NCI-H446 treated with DMSO at 0.1 percent for 48 hours (cell line): ENCODE results near the gene RNF166.

ENCODE experiments used
- DNase-seq: peaks from one replicate; lab custom pipeline; 2025; lab: John Stamatoyannopoulos, UW

The RNF166 gene

DNA sequence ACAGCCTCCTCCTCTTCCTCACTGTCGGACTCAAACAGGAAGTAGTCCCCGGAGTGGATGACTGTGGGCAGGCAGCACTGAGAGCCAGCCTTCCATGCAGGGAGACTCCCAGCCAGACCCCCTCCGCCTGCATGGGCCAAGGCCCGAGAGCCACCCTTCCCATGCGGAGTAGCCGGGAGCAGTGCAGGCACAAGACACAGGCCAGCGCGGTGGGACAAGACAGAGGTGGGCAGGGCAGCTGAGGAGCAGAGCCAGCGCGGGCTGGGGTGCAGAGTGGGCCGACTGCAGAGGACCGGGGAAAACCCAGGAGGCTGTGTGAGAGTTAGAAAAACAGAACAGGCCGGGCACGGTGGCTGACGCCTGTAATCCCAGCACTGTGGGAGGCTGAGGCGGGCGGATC lies 17.7 kb upstream of the RNF166 start:
- no peak for DNase-seq

DNA sequence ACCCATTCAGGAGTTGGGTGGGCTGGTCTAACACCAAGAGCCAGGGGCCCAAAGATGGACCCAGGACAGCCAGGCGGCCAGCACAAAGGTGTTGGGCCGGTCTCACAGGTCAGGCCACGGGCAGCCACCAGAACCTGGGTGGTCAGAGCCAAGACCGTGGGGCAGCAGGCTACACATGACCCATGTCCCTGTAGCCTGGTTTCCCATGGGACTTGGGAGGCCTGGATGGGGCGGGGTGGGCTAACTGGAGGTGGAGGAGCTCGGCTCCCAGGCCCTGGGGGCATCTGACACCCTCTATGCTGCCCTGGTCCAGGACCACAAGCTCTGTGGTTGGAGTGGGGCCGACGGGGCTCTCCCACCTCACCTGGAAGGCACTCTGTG lies 17.3 kb upstream of the RNF166 start:
- no peak for DNase-seq

DNA sequence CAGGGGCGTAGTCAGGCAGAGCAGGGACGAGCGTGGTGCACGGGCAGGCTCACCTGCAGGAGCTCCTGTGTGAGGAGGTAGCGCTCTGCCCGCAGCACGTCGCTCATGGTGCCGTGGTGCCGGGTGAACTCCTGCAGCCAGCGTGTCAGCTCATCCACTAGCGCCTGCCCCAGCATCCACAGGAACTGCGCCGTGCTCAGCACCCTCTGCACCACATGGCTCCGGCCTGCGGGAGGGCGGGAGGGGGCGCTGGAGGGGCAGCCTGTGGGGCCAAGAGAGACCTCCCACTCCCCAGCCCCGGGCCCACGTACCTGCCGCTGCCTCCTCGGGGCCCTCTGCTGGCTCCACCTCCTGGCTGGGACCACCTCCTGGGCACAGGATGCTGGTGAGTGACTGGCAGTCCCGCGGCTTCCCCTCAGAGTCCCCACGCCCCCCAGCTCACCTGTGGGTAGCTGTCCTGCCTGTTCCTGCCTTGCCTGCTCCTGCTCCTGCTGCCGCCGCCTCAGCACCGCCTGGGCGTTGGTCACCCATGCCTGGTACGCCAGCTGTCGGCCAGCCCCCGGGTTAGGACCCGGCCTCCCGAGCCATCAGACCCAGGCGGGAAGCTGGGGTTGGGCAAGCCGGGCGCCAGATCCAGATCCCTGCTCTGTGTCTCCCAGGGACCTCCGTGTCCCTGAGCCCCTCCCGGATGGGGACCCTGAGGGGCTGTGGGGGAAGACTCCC lies 16.7 kb upstream of the RNF166 start:
- DNase-seq, result no peak

DNA sequence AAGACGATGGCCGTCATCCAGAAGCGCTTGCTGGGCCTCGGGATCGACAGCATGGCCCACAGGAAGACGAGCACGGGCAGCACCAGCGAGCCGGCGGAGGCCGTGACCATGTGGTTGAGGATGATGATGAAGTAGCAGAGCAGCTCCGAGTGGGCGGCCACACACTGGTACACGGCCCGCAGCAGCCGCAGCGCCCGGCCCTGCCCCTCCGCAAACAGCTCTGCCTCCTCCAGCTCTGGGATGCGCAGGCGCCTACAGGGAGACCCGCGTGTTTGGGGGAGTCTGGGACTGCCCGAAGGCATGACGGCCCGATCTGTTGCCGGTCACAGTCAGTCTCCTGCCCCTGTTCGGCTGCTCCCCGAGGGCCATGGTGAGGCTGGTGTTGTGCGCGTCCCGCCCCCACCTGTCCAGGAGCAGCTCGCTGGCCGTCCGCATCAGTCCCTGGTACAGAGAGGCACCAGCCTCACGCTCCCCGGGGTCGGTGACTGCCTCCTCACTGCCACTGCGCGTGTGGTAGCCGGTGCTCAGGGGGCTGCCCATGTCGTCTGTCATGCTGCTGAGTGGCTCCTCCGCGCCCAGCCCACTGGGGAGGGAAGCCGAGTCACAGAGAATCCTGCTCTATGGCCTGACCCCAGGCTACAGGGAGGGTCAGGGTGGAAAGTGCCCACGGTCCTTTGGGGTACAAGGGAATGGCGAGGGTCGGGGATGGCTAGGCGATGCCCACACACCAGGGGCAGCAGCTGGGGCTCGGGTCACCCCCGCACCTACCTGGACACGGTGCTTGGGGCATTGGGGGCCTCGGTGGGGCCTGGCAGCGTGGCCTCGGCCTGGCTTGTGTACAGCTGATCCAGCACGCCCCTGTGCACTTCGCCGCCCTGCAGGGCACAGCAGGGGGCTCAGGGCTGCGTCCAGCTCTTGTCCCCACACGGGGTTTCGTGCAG lies 15.9 kb upstream of the RNF166 start:
- no peak for DNase-seq

DNA sequence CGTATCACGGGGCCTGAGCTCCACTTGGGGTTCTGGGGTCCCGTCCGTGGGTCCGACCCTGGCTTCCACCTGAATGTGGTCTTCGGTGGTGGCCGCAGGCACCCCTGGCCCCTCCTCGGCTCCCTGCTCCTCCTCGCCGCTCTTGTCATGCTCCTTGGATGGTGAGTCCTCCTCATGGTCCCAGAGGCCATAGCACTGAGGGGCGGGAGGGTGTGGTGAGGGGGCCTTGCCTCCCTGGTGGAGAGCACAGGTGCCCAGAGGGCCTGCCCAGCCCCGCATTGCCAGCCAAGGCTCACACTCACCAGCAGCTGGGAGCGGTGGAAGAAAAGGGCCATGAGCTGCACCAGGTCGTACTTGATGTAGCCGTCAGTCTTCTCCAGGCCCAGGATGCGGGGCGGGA lies 15.0 kb upstream of the RNF166 start:
- DNase-seq, result no peak

DNA sequence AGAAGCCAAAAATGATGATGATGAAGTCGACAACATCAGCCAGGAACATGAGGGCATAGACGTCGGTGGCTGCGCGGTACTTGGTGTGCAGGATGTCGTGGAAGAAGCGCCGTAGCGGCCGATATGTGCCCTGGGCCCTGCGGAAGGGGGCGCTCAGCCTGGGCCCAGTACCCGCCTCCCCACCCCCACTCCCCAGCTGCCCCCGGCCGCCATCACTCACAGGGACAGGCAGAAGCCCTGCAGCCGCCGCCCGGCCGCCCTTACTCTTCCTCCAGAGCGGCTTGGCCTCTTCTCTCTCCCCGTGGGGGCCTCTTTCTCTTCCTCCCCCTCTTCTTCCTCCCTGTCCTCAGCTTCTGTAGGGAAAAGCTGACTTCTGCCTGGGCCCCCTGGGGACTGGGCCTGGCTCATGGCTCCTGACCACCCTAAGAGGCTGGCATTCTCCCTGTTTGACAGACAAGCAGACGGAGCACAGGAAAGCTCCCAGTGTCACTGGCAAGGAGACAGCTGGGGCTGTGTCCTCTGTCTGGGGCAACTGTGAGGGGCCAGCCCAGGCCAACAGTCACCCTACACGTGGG lies 14.3 kb upstream of the RNF166 start:
- DNase-seq, result no peak

DNA sequence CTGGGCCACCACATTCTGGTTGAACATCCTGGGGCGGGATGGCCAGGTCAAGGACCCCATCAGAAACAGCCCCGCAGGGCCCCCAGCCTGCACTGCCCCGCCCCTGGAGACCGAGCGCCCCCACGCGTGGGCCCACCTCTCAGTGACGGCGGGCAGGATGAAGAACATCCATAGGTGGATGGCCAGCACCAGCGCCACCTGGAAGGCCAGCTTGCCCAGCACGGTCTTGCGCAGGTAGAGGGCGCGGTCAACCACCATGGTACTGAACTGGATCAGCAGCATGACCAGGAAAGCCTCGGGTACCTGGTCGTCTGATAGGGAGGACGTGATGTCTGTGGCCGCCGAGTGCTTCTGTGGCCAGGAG lies 13.7 kb upstream of the RNF166 start:
- DNase-seq, result no peak

DNA sequence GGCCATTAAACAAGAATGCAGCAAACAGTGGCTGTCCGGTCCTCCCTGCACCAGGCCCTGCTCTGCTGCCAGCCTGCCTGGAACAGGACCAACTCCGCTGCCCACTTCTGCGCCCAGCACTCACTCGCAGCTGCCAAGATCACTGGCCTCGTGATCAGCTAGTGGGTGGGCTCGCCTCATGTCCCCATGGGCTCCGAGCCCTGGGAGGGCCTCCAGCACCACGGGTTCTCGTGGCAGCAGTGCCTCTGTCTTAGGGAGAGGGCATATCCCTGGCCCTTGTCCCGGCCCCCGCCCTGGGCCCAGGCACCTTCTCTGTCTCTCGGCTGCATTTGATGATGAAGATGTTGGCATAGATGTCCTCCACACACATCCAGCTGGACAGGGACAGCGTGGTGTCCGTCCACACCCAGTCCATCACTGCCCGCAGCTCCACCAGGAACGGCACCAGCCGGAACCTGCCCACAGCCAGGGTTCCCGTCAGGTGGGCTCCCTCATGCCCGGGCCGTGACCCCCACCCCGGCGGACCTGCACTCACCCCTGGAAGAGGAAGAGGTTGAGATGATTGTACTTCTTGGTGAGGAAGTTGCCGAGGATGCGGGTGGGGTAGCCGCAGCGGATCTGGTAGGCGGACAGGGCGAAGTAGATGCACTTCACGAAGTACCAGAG lies 13.2 kb upstream of the RNF166 start:
- DNase-seq, result no peak

DNA sequence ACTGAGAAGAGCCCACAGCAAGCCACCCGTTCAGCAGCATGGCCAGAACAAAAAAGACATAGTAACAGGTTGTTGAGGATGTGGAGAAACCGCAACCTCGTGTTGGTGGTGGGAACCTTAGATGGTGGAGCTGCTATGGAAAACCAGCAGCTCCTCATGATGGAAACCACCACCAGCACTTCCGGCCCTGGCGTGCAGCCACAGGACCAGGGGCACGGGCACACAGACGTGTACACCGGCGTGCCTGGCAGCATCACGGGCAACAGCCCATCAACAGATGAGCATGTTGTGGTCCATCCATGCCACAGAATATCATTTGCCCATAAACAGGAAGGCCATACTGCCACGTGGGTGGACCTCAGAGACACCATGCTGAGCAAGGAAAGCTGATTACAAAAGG lies 12.0 kb upstream of the RNF166 start:
- DNase-seq, result no peak

DNA sequence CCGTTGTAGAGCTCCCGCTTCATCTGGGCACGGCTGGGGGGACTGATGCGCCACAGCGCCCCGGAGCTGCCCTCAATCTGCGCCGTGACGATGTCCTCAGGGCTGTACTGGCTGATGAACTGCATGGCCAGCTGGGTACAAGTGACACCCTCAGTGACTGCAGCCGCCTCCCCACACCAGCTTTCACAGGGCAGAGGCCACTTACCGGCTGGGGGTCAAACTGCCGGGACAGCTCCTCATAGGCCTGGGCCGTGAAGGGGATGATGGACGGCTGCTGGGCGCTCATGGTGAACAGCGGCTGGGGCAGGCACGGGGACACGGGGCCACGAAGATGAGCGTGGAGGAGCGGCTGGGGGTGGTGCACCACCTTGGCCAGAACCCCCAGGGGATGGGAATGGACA lies 10.4 kb upstream of the RNF166 start:
- DNase-seq, result no peak

DNA sequence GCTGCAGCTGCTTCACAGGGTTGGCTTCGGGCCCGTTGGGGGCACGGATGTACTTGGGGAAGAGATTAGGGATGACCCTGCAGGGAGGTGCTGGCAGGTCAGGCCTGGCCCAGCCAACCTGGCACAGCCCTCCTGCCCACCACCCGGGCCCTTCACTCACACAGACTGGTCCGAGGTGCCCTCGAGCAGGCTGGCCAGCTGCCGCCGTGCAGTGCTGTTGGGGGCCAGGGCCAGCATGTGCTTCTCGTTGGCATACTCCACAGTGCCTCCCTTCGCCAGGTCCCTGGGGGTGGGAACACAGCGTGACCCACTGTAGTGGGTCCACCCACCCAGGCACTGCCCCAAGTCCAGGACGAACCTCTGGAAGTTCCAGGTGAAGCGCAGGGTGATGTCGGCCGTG lies 10.0 kb upstream of the RNF166 start:
- DNase-seq, result no peak

DNA sequence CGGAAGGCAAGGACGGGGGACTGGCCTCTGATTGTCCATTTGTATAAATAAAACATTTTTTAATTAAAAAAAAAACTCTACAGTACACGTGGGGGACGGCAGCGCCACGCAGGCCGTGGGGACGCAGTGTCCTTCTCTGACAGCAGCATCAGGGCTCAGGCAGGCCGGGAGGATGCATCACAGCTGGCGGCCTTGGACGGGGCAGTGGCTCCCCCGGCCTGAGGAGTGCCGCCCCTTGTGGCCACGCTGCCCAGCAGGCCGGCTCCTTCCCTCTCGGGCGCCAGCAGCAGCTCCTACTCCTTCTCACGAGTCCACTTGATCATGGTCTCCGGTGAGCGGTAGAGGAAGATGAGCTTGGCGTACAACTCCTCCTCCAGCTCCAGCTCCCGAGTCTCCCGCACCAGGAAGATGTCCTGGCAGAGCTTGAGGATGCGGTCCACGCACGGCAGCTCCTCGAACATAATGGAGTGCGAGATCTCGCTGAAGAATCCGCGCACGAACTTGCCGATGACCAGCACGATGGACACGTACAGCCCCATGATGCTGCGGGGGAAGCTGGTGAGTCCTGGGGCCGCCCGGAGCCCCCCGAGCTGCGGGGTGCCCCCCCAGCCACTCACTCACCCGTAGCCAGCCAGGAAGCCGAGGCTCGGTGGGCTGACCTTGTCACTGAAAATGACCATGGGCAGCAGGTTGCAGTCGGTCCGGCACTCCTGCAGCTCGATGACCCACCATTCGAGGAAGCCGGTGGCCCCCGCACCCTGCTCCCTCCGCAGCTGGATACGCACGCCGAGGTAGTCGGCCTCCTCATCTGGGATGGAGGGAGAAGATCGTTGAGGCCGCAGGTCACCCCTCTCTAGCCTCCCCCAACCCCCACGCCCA lies 9.3 kb upstream of the RNF166 start:
- DNase-seq, result no peak

DNA sequence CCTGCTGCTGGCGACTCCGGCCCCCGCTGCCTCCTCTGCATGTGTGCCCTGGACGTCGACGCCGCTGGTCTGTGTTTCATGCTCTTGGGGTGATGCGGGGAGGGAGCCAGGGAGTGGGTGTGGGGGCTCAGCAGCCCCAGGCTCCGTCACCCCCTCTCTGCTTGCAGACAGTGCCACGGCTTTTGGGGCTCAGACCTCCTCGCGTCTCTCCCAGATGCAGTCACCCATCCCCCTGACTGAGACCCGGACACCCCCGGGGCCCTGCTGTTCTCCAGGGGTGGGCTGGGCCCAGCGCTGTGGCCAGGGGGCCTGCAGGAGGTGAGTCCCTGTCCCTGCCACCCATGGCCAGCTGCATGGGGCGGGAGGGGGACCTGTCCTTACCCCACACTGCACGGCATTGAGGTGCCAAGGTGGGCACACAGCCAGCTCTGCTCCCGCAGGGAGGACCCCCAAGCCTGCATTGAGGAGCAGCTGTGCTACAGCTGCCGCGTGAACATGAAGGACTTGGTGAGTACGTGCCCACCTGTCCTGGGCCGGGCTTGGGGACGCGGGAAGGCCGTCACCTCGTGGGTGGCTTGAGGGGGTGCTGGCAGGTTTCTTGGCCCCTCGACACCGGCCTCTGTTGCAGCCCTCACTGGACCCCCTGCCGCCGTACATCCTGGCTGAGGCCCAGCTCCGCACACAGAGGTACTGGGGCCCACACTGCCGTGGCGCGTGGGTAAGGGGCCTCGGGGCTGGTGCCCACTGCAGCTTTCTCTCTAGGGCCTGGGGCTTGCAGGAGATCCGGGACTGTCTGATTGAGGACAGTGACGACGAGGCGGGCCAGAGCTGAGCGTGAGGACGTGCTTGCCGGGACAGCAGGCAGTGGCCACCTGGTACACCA lies 8.5 kb upstream of the RNF166 start:
- no peak for DNase-seq

DNA sequence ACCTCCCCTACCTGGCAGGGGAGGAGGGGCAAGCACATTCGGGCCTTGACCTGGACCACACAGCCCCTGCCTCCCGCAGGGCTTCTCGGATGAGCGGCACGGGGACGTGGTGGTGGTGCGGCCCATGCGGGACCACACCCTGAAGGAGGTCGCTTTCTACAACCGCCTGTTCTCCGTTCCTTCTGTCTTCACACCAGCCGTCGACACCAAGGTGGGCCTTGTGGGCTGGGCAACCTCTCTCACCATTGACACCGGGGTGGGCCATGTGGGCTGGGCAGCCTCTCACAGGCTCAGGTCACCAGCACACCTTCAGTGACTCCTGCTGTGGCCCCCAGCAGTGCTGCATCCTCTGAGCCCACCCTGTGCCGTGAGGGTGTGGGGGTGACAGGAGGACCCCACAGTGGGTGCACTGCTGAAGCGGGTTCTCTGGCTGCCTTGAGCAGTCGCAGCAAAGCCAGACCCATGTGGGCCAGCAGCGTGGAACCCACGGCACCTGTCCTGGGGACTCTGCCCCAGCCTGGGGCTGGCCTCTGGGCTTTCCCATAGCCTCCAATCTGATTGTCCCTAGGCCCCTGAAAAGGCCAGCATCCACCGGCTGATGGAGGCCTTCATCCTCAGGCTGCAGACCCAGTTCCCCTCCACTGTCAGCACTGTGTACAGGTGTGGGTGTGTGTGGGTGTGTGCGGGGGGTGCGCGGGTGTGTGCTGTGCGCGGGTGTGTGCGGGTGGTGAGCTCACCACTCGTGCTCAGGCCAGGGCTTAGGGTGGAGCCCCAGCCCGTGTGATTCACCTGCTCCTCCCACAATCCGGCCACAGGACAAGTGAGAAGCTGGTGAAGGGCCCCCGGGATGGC lies 7.6 kb upstream of the RNF166 start:
- DNase-seq, result no peak

DNA sequence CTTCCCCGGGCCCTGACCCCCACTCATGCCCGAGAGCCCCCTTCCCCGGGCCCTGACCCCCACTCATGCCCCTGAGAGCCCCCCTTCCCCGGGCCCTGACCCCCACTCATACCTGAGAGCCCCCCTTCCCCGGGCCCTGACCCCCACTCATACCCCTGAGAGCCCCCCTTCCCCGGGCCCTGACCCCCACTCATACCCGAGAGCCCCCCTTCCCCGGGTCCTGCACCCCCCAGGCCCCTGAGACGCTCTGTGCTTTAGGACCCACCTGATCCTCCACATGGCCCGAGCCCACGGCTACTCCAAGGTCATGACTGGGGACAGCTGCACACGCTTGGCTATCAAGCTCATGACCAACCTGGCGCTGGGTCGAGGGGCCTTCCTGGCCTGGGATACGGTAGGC lies 6.8 kb upstream of the RNF166 start:
- DNase-seq, result no peak

DNA sequence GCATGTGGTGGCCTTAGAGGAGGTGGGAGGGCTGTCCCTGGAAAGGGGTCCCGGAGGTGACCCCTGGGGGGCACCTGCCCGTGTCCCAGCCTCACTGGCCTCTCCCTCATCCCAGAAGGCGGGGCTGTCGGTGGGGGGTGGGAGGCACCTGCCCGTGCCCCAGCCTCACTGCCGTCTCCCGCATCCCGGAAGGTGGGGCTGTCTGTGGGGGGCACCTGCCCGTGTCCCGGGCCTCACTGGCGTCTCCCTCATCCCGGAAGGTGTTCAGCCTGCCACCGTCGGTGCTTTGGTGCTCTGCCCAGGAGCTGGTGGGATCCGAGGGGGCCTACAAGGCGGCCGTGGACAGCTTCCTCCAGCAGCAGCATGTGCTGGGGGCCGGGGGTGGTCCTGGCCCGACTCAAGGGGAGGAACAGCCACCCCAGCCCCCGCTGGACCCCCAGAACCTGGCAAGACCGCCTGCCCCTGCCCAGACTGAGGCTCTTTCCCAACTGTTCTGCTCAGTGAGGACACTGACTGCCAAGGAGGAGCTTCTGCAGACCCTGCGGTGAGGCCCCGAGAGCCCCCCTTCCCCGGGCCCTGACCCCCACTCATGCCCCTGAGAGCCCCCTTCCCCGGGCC lies 6.3 kb upstream of the RNF166 start:
- no peak for DNase-seq

DNA sequence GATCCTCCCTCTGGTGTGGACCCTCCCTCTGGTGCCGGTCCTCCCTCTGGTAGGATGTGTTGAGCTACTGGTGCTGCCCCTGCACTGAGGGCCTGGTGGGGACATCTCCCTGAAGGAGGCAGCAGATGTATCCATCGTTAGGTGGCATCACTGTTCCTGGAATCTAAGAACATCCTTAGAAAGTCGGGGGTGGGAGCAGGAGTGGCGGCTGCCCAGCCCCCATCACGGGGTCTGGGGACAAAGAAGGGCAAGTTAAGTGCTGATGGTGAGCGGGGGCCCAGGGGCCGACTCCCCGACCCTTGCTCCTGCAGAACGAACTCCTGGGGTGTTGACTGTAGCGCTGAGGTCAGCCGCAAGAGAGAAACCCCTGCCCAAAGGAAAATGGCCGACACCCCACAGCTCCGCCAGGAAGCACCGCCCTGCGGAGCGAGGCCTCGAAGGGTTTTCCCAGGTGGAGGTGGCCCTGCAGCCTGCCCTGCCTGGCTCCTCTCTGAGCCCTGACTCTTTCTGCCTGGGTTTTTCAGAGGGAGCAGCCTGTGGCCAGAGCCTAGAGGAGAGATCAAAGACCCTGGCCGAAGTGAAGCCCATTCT lies 5.6 kb upstream of the RNF166 start:
- no peak for DNase-seq

DNA sequence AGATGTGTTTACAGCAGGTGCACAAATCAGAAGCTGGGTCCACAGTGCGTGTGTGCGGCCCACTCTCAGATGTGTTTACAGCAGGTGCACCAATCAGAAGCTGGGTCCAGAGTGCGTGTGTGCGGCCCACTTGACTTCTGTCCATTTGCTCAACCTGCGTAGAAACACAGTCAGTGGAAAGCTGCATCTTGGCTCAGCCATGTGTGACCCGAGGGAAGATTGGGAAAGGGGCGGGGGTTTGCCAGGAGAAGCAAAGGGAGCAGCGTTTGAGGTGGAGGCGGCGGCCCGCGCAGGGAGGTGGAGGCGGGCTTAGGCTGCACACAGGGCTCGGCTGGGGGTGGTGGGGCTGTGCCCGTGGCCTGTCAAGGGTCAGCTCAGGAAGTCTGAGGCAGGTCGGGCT lies 4.3 kb upstream of the RNF166 start:
- DNase-seq, result no peak
